Panc1 (cell line): ENCODE results near the gene GCK. TPM values are rescaled to one million over a fixed set of nuclear protein-coding genes. Genes with fewer than 3 reads are reported as not detected.

Source experiments
- ATAC-seq: fragments of 200-7000 bp; cut with Tn5 transposase; 2 replicates; pipeline ENCODE4 v1.9.1; 2020; ENCODE audit warnings: mild to moderate bottlenecking, moderate library complexity
- BruUV-seq: library from RNA; stranded (reverse); fragments of 400-500 nt; replicated peaks from 2 replicates; lab custom pipeline; 2021; lab: Mats Ljungman, UMichigan
- CTCF ChIA-PET: fragments of 300-600 bp; sonication (Branson Sonifier 250); formaldehyde crosslinking; loops from one replicate; lab custom pipeline; 2022; ENCODE audit warnings: antibody characterized with exemption; lab: Charles Lee
- POLR2A ChIA-PET: fragments of 300-600 bp; sonication (Branson Sonifier 250); formaldehyde crosslinking; loops from one replicate; lab custom pipeline; 2022; ENCODE audit warnings: antibody characterized with exemption; lab: Charles Lee
- DNase-seq: peaks from one replicate; pipeline ENCODE4 v3.0.0-alpha.2; 2010; ENCODE audit warnings: low read depth, low spot score
- H3K27ac ChIP-seq: 2 replicates; pipeline ENCODE4 v1.5.1; 2011; ENCODE audit warnings: mild to moderate bottlenecking, low read length, inconsistent platforms
- H3K27me3 ChIP-seq: fragments of 200-500 bp; sonication (Bioruptor generic); 2 replicates; pipeline ENCODE4 v1.6.0; 2014; ENCODE audit warnings: low read length, inconsistent platforms; ENCODE audit not compliant: control insufficient read depth, insufficient read depth
- H3K36me3 ChIP-seq: fragments of 200-500 bp; sonication (Bioruptor generic); 2 replicates; pipeline ENCODE4 v1.5.1; 2014; ENCODE audit warnings: inconsistent platforms, mild to moderate bottlenecking, low read length, moderate library complexity; ENCODE audit not compliant: control insufficient read depth, insufficient read depth
- H3K4me1 ChIP-seq: 2 replicates; pipeline ENCODE4 v1.5.1; 2011; ENCODE audit warnings: inconsistent platforms, mild to moderate bottlenecking, low read length, moderate library complexity; ENCODE audit not compliant: control insufficient read depth, insufficient read depth
- H3K4me3 ChIP-seq, 2 experiments: 2 replicates each; pipeline ENCODE4 v1.5.1; 2011 to 2012; ENCODE audit warnings: low read depth in 2 of 2, low read length in 2 of 2, mild to moderate bottlenecking in 2 of 2, inconsistent platforms in 1 of 2, moderate library complexity in 1 of 2
- H3K9me3 ChIP-seq: fragments of 200-500 bp; sonication (Bioruptor generic); 2 replicates; pipeline ENCODE4 v1.5.1; 2014; ENCODE audit warnings: low read depth, mild to moderate bottlenecking, inconsistent platforms, low read length, moderate library complexity; ENCODE audit not compliant: control insufficient read depth, insufficient read depth
- CTCF ChIP-seq: fragments of 450-650 bp; IDR thresholded peaks from 2 replicates; pipeline ENCODE4 v1.5.1; 2017; ENCODE audit warnings: mild to moderate bottlenecking
- POLR2AphosphoS5 ChIP-seq: IDR thresholded peaks from 2 replicates; pipeline ENCODE4 v1.6.1; 2012; ENCODE audit warnings: mild to moderate bottlenecking, low read depth, low read length, moderate library complexity
- REST ChIP-seq, 2 experiments: IDR thresholded peaks; 2 replicates each; pipeline ENCODE4 v1.6.1; 2011 to 2012; ENCODE audit warnings: low read depth in 2 of 2, control low read depth in 1 of 2, low read length in 1 of 2, mild to moderate bottlenecking in 1 of 2, moderate library complexity in 1 of 2; ENCODE audit not compliant: insufficient read depth in 1 of 2
- SIN3A ChIP-seq: IDR thresholded peaks from 2 replicates; pipeline ENCODE4 v1.6.1; 2012; ENCODE audit warnings: low read depth, mild to moderate bottlenecking, low read length, moderate library complexity, borderline replicate concordance; ENCODE audit not compliant: insufficient read depth
- TCF7L2 ChIP-seq: IDR thresholded peaks from 2 replicates; pipeline ENCODE4 v1.6.1; 2011; ENCODE audit warnings: mild to moderate bottlenecking, low read depth, low read length, inconsistent platforms
- in situ Hi-C: cut with HindIII; loops from 2 replicates; pipeline ENCODE4 v1.10.0; 2016; ENCODE audit warnings: low sequenced_read_pairs, low pct_unique_long_range_greater_than_20kb
- intact Hi-C: fragments of 100-400 bp; cut with micrococcal nuclease; formaldehyde crosslinking; loops from one replicate; pipeline ENCODE4 v1.10.0; 2022; ENCODE audit not compliant: unreplicated experiment
- total RNA-seq: library from RNA; stranded (reverse); gene quantifications from one replicate; pipeline ENCODE4 v1.2.1, GENCODE V29; 2021; ENCODE audit not compliant: unreplicated experiment

The GCK gene
- total RNA-seq, 1 experiment from 2014 or later, result 0.36 TPM

- ChIA-PET POLR2A (no interaction called here), CTCF (no interaction called here)
- Histone ChIP-seq H3K9me3 (no peaks in the 10 kb centered on the region), H3K27me3 (no peaks in the 10 kb centered on the region), H3K4me3 (no peak overlapping the region), H3K36me3 (no peaks in the 10 kb centered on the region), H3K27ac (no peak overlapping the region), H3K4me1 (no peaks in the 10 kb centered on the region)
- in situ Hi-C loops (no loop called here), intact Hi-C loops (no loop called here)
- BruUV-seq, result no TSS peak
- TF ChIP-seq REST (IDR thresholded peaks at IDR 0.05; ENCODE audit: insufficient read depth in 1 of 2, low read depth in 2 of 2, low read length in 1 of 2), result no peak
- no peak for TF ChIP-seq POLR2AphosphoS5
- no peak for TF ChIP-seq TCF7L2
- no peak for TF ChIP-seq SIN3A
- no peak for TF ChIP-seq CTCF
- DNase-seq (no peak), ATAC-seq (no peak)
These were observed 4.8 kb upstream of the GCK start for GRCh38 chr7:44194069-44194468.

GRCh38 chr7:44193011-44193802, 4.0 kb upstream of the GCK start:
- ChIA-PET POLR2A (no interaction called here), CTCF (interaction anchor here (0.6 kb wide), 1 partner anchor 15 kb away, joined by 3 read pairs; no protein-coding TSS in a partner anchor)
- DNase-seq, result no peak
- H3K9me3 ChIP-seq, result no peaks in the 10 kb centered on the region
- in situ Hi-C loops (no loop called here), intact Hi-C loops (no loop called here)
- H3K36me3 ChIP-seq, result no peaks in the 10 kb centered on the region
- no peak overlapping the region for H3K4me3 ChIP-seq
- TF ChIP-seq TCF7L2 (no peak), SIN3A (no peak), REST (IDR thresholded peaks at IDR 0.05; ENCODE audit: insufficient read depth in 1 of 2, low read depth in 2 of 2, low read length in 1 of 2) (no peak), CTCF (no peak), POLR2AphosphoS5 (no peak)
- no peaks in the 10 kb centered on the region for H3K27me3 ChIP-seq
- ATAC-seq, result no peak
- no peak overlapping the region for H3K27ac ChIP-seq
- H3K4me1 ChIP-seq, result no peaks in the 10 kb centered on the region
- BruUV-seq, result no TSS peak
